ENCODE results near the gene CENPU. TPM values are rescaled to one million over a fixed set of nuclear protein-coding genes. Genes with fewer than 3 reads are reported as not detected.

CENPU gene
- total RNA-seq, 4 donors from 2014 or later = 1.8 to 3.5 (median 1.9) TPM; not detected in 1

GRCh38 chr4:184766446-184766845 lies 32.5 kb upstream of the CENPU start:
- Histone ChIP-seq H3K27me3 (no peaks in the 10 kb centered on the region), H3K4me3 (replicated peaks in 1 of 3) (no peak overlapping the region), H3K36me3 (peaks cover 48 to 49% of the 10 kb centered on the region in 2 donors), H3K4me1 (peaks cover 0 to 9% of the 10 kb centered on the region in 2 donors), H3K27ac (no peak overlapping the region), H3K9me3 (no peaks in the 10 kb centered on the region)
- intact Hi-C loops (cut with DNase I) = no loop called here
- WGBS, 2 donors = 94 to 96% methylated on average over 9 of the region's 9 CpGs
- DNase-seq = no peak
- TF ChIP-seq POLR2A (IDR thresholded peaks at IDR 0.05) = no peak

GRCh38 chr4:184765473-184766340 lies 31.8 kb upstream of the CENPU start:
- Histone ChIP-seq H3K4me1 (peaks cover 0 to 1% of the 10 kb centered on the region in 2 donors), H3K36me3 (peaks cover 52 to 57% of the 10 kb centered on the region in 2 donors), H3K9me3 (no peaks in the 10 kb centered on the region), H3K4me3 (replicated peaks in 1 of 3) (no peak overlapping the region), H3K27ac (no peak overlapping the region), H3K27me3 (no peaks in the 10 kb centered on the region)
- DNase-seq = no peak
- WGBS, 2 donors = 81 to 89% methylated on average over 13 to 21 of the region's 21 CpGs
- TF ChIP-seq CTCF (IDR thresholded peaks at IDR 0.05) (no peak), POLR2A (IDR thresholded peaks at IDR 0.05) (no peak)
- intact Hi-C loops (cut with DNase I) = no loop called here

- Histone ChIP-seq H3K4me1 (no peaks in the 10 kb centered on the region), H3K4me3 (replicated peaks in 1 of 3) (no peak overlapping the region), H3K27me3 (no peaks in the 10 kb centered on the region), H3K27ac (no peak overlapping the region), H3K9me3 (no peaks in the 10 kb centered on the region), H3K36me3 (peaks cover 52 to 64% of the 10 kb centered on the region in 2 donors)
- intact Hi-C loops (cut with DNase I) = no loop called here
- no peak for TF ChIP-seq POLR2A (IDR thresholded peaks at IDR 0.05)
- no peak for TF ChIP-seq CTCF (IDR thresholded peaks at IDR 0.05)
- DNase-seq = no peak
- 94 to 98% methylated on average over 4 of the region's 4 CpGs for WGBS, 2 donors
Measured at GRCh38 chr4:184764601-184765000, 30.7 kb upstream of the CENPU start.

- WGBS, 2 donors = 92 to 93% methylated on average over 14 of the region's 14 CpGs
- H3K9me3 ChIP-seq = no peaks in the 10 kb centered on the region
- TF ChIP-seq CTCF (IDR thresholded peaks at IDR 0.05) (no peak), POLR2A (IDR thresholded peaks at IDR 0.05) (no peak)
- intact Hi-C loops (cut with DNase I) = no loop called here
- H3K27me3 ChIP-seq = no peaks in the 10 kb centered on the region
- DNase-seq = no peak
- H3K4me1 ChIP-seq = no peaks in the 10 kb centered on the region
- H3K36me3 ChIP-seq = peaks cover 52 to 60% of the 10 kb centered on the region in 2 donors
- no peak overlapping the region for H3K4me3 ChIP-seq (replicated peaks in 1 of 3)
- no peak overlapping the region for H3K27ac ChIP-seq
Measured at GRCh38 chr4:184763150-184763780, 29.4 kb upstream of the CENPU start.

GRCh38 chr4:184762100-184762499 lies 28.2 kb upstream of the CENPU start:
- Histone ChIP-seq H3K4me3 (replicated peaks in 1 of 3) (no peak overlapping the region), H3K4me1 (peaks cover 0 to under 1% of the 10 kb centered on the region in 2 donors), H3K27me3 (no peaks in the 10 kb centered on the region), H3K27ac (no peak overlapping the region), H3K36me3 (peaks cover 46 to 48% of the 10 kb centered on the region in 2 donors), H3K9me3 (no peaks in the 10 kb centered on the region)
- 93 to 96% methylated on average over 5 of the region's 5 CpGs for WGBS, 2 donors
- no peak for TF ChIP-seq CTCF (IDR thresholded peaks at IDR 0.05)
- TF ChIP-seq POLR2A (IDR thresholded peaks at IDR 0.05) = no peak
- intact Hi-C loops (cut with DNase I) = no loop called here
- no peak for DNase-seq

All from thyroid gland (tissue), 4 donors.